Endothelial cell of umbilical vein (primary cell): ENCODE measurements around the gene EPAS1. TPM values are rescaled to one million over a fixed set of nuclear protein-coding genes. Genes with fewer than 3 reads are reported as not detected.

Experiments used
- BruUV-seq: library from RNA; stranded (reverse); fragments of 400-500 nt; replicated peaks from 2 replicates; lab custom pipeline; 2021; lab: Mats Ljungman, UMichigan
- CTCF ChIA-PET: fragments of 300-600, 350-600 bp; sonication (Branson Sonifier 250); formaldehyde crosslinking; loops from one replicate; lab custom pipeline; 2021; ENCODE audit warnings: antibody characterized with exemption, inconsistent platforms; lab: Charles Lee
- POLR2A ChIA-PET: fragments of 300-600, 350-600 bp; sonication (Branson Sonifier 250); formaldehyde crosslinking; loops from one replicate; lab custom pipeline; 2021; ENCODE audit warnings: antibody characterized with exemption, inconsistent platforms; lab: Charles Lee
- DNase-seq: peaks from one replicate; pipeline ENCODE4 v3.0.0-alpha.2; 2011; ENCODE audit warnings: low read depth, low spot score
- FAIRE-seq: peaks from 2 replicates; lab custom pipeline; 2011; peaks lifted over from hg19 to GRCh38; lab: Jason Lieb, UNC
- H2AFZ ChIP-seq: 2 replicates; pipeline ENCODE4 v1.6.0; 2012; ENCODE audit warnings: low read depth, low read length, control low read depth, inconsistent platforms
- H3K27ac ChIP-seq: 2 replicates; pipeline ENCODE4 v1.5.1; 2011; ENCODE audit warnings: low read depth, mild to moderate bottlenecking, control low read depth, low read length, moderate library complexity; ENCODE audit not compliant: insufficient read depth
- H3K27me3 ChIP-seq, 2 experiments: 2 replicates each; pipeline versions ENCODE4 v1.6.0 to v1.6.1; 2011; ENCODE audit warnings: low read length in 2 of 2, mixed read lengths in 1 of 2; ENCODE audit not compliant: control insufficient read depth in 2 of 2, insufficient read depth in 2 of 2
- H3K36me3 ChIP-seq, 2 experiments: 2 replicates in 1 of 2; 3 replicates in 1 of 2; pipeline ENCODE4 v1.5.1; 2011; ENCODE audit warnings: low read length in 2 of 2, mild to moderate bottlenecking in 1 of 2, moderate library complexity in 1 of 2; ENCODE audit not compliant: control insufficient read depth in 2 of 2, insufficient read depth in 2 of 2; ENCODE audit errors: extremely low read depth in 1 of 2
- H3K4me1 ChIP-seq: 3 replicates; pipeline ENCODE4 v1.5.1; 2011; ENCODE audit warnings: mild to moderate bottlenecking, low read length; ENCODE audit not compliant: control insufficient read depth, insufficient read depth; ENCODE audit errors: extremely low read depth
- H3K4me2 ChIP-seq: 2 replicates; pipeline ENCODE4 v1.6.1; 2011; ENCODE audit warnings: low read length, control low read depth, mixed read lengths; ENCODE audit not compliant: insufficient read depth
- H3K4me3 ChIP-seq, 3 experiments: fragments of 200-600 bp in 1 of 3; sonication (generic), shearing (Covaris generic) in 1 of 3; replicated peaks in 1 of 3; 2 replicates each; pipeline ENCODE4 v1.5.1; 2011 to 2016; ENCODE audit warnings: control low read depth in 3 of 3, low read length in 3 of 3, mild to moderate bottlenecking in 2 of 3, inconsistent platforms in 1 of 3, low read depth in 1 of 3, moderate library complexity in 1 of 3; ENCODE audit not compliant: insufficient read depth in 1 of 3
- H3K79me2 ChIP-seq: 2 replicates; pipeline ENCODE4 v1.6.0; 2012; ENCODE audit warnings: low read length, inconsistent platforms; ENCODE audit not compliant: control insufficient read depth, insufficient read depth
- H3K9ac ChIP-seq: replicated peaks from 2 replicates; pipeline ENCODE3; 2011; ENCODE audit warnings: low read length, control low read depth; ENCODE audit not compliant: insufficient read depth; ENCODE audit errors: extremely low read depth
- H3K9me1 ChIP-seq: replicated peaks from 3 replicates; pipeline ENCODE4 v1.6.0; 2011; ENCODE audit warnings: mild to moderate bottlenecking, low read length; ENCODE audit not compliant: control insufficient read depth, insufficient read depth; ENCODE audit errors: extremely low read depth
- H3K9me3 ChIP-seq: replicated peaks from 2 replicates; pipeline ENCODE4 v1.5.1; 2012; ENCODE audit warnings: low read length, inconsistent platforms; ENCODE audit not compliant: control insufficient read depth, insufficient read depth
- H4K20me1 ChIP-seq: replicated peaks from 2 replicates; pipeline ENCODE3; 2011; ENCODE audit warnings: mild to moderate bottlenecking, low read length; ENCODE audit not compliant: control insufficient read depth, insufficient read depth; ENCODE audit errors: extremely low read depth
- EZH2 ChIP-seq: IDR thresholded peaks from 2 replicates; pipeline ENCODE4 v1.6.1; 2012; ENCODE audit warnings: borderline replicate concordance, low read depth, mild to moderate bottlenecking, moderate library complexity, low read length, inconsistent platforms; ENCODE audit not compliant: severe bottlenecking
- FOS ChIP-seq: IDR thresholded peaks from 2 replicates; pipeline ENCODE4 v1.6.1; 2011; ENCODE audit warnings: mild to moderate bottlenecking, low read length, moderate library complexity, borderline replicate concordance; ENCODE audit not compliant: insufficient read depth
- GATA2 ChIP-seq: IDR thresholded peaks from 2 replicates; pipeline ENCODE4 v1.7.0; 2011; ENCODE audit warnings: low read depth, mild to moderate bottlenecking, moderate library complexity, mixed read lengths, low read length; ENCODE audit not compliant: insufficient read length, insufficient read depth
- JUN ChIP-seq: IDR thresholded peaks from 2 replicates; pipeline ENCODE4 v1.6.1; 2011; ENCODE audit warnings: borderline replicate concordance, low read depth; ENCODE audit not compliant: insufficient read length, insufficient read depth
- dilution Hi-C: fragments of 300-500 bp; cut with MboI; formaldehyde crosslinking; loops from one replicate; pipeline ENCODE4 v1.15.0; 2019; ENCODE audit warnings: low sequenced_read_pairs; ENCODE audit not compliant: extremely low pct_ligation_motif_present
- intact Hi-C: fragments of 100-400 bp; cut with micrococcal nuclease; formaldehyde crosslinking; loops from one replicate; pipeline ENCODE4 v1.10.0; 2022
- polyA plus RNA-seq, 4 experiments: library from polyadenylated mRNA; depleted of rRNA in 3 of 4; stranded (reverse) in 3 of 4; unstranded in 1 of 4; fragments of >200 nt; gene quantifications; 2 replicates each; pipeline versions ENCODE4 v1.2.1 to v1.2.3, GENCODE V29; 2011 to 2012; ENCODE audit warnings: missing spikeins in 1 of 4
- total RNA-seq: library from RNA; stranded (reverse); gene quantifications from 2 replicates; pipeline ENCODE4 v1.2.3, GENCODE V29; 2021
- TF ChIP-seq, protein P1 (sequence below): IDR thresholded peaks from 2 replicates; pipeline ENCODE4 v1.6.1; 2011; ENCODE audit not compliant: insufficient read depth, insufficient read length

EPAS1 gene
- total and polyA plus RNA-seq, 2 donors (not counting 3 experiments of a cell fraction or from before 2014, with no cell fraction given), result 229 to 374 TPM

- BruUV-seq, result TSS peak; percentile 40
- CTCF ChIA-PET, result interaction anchor here (1.3 kb wide), 1 partner anchor 23 kb away, joined by 3 read pairs; no protein-coding TSS in a partner anchor
- intact Hi-C loops, result no loop called here
- no peaks in the 10 kb centered on the region for H3K79me2 ChIP-seq
- FAIRE-seq (no peak), DNase-seq (no peak)
- H3K9me3 ChIP-seq, result no peaks in the 10 kb centered on the region
- no peaks in the 10 kb centered on the region for H4K20me1 ChIP-seq
- H3K36me3 ChIP-seq, result peaks cover 23 to 50% of the 10 kb centered on the region in 2 experiments
- no peaks in the 10 kb centered on the region for H3K4me1 ChIP-seq
- dilution Hi-C loops, result no loop called here
- no peak for TF ChIP-seq EZH2
- TF ChIP-seq JUN, result no peak
- TF ChIP-seq GATA2, result no peak
- TF ChIP-seq, protein P1, sequence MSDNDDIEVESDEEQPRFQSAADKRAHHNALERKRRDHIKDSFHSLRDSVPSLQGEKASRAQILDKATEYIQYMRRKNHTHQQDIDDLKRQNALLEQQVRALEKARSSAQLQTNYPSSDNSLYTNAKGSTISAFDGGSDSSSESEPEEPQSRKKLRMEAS, result no peak
- H3K27me3 ChIP-seq, result no peaks in the 10 kb centered on the region
- no peaks in the 10 kb centered on the region for H3K9me1 ChIP-seq
- no peak overlapping the region for H3K27ac ChIP-seq
- no peak overlapping the region for H3K9ac ChIP-seq
- H3K4me3 ChIP-seq, result no peak overlapping the region
- POLR2A ChIA-PET, result no interaction called here
- no peak overlapping the region for H3K4me2 ChIP-seq
- no peak overlapping the region for H2AFZ ChIP-seq
Observed at GRCh38 chr2:46385786-46386577, 88.8 kb downstream of the EPAS1 start.

- POLR2A ChIA-PET, result no interaction called here
- TF ChIP-seq JUN (no peak), FOS (no peak)
- no peak overlapping the region for H2AFZ ChIP-seq
- BruUV-seq, result no TSS peak
- no peaks in the 10 kb centered on the region for H3K79me2 ChIP-seq
- dilution Hi-C loops (no loop called here), intact Hi-C loops (no loop called here)
- no peaks in the 10 kb centered on the region for H3K27me3 ChIP-seq
- no peak overlapping the region for H3K27ac ChIP-seq
- H3K9ac ChIP-seq, result no peak overlapping the region
- H3K36me3 ChIP-seq, result peaks cover 20 to 44% of the 10 kb centered on the region in 2 experiments
- no peak overlapping the region for H3K4me3 ChIP-seq
- H4K20me1 ChIP-seq, result no peaks in the 10 kb centered on the region
- no peak for FAIRE-seq
- H3K4me1 ChIP-seq, result no peaks in the 10 kb centered on the region
- H3K9me1 ChIP-seq, result no peaks in the 10 kb centered on the region
- CTCF ChIA-PET, result interaction anchor here (1.3 kb wide), 1 partner anchor 23 kb away, joined by 3 read pairs; no protein-coding TSS in a partner anchor
- no peak overlapping the region for H3K4me2 ChIP-seq
- no peaks in the 10 kb centered on the region for H3K9me3 ChIP-seq
- DNase-seq, result no peak
Observed at GRCh38 chr2:46386763-46387162, 89.6 kb downstream of the EPAS1 start.
